NB4 (cell line): ENCODE measurements around the gene ATXN3.

Source experiments
- DNase-seq: peaks from one replicate; pipeline ENCODE4 v3.0.0; 2010; ENCODE audit warnings: low read depth
- H3K4me3 ChIP-seq: one replicate; pipeline ENCODE4 v1.5.1; 2011; ENCODE audit warnings: mild to moderate bottlenecking, low read depth, low read length, moderate library complexity
- MAX ChIP-seq: IDR thresholded peaks from 2 replicates; pipeline ENCODE4 v1.6.1; 2011; ENCODE audit warnings: low read depth, low read length
- MYC ChIP-seq: IDR thresholded peaks from 2 replicates; pipeline ENCODE4 v1.6.1; 2011; ENCODE audit warnings: low read depth, low read length
- POLR2A ChIP-seq: IDR thresholded peaks from 2 replicates; pipeline ENCODE4 v1.6.1; 2011; ENCODE audit warnings: mild to moderate bottlenecking; ENCODE audit not compliant: insufficient read length; ENCODE audit errors: extremely low read depth
- TF ChIP-seq, protein P1 (sequence below): IDR thresholded peaks from one replicate; pipeline ENCODE4 v1.5.1; 2012; ENCODE audit warnings: low read depth, low read length

Gene ATXN3

DNA sequence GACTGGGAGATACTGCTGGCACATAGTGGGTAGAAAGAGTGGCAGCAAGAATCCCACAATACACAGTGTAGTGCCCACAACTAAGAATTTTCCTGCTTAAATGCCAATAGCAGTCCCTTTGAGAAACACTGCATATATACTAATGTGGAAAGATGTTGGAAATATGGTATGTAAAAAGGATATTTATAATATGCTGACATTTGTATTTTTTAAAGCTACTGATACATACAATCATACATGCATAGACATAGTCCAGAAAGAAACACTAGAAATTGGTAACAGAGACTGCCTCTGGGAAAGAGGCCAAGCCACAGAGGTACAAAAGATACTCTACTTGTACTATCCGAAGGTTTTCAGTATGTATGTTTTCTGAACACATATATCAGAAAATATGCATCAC is 96.8 kb downstream of the ATXN3 start:
- no peak for TF ChIP-seq MAX
- TF ChIP-seq MYC = no peak
- TF ChIP-seq, protein P1, sequence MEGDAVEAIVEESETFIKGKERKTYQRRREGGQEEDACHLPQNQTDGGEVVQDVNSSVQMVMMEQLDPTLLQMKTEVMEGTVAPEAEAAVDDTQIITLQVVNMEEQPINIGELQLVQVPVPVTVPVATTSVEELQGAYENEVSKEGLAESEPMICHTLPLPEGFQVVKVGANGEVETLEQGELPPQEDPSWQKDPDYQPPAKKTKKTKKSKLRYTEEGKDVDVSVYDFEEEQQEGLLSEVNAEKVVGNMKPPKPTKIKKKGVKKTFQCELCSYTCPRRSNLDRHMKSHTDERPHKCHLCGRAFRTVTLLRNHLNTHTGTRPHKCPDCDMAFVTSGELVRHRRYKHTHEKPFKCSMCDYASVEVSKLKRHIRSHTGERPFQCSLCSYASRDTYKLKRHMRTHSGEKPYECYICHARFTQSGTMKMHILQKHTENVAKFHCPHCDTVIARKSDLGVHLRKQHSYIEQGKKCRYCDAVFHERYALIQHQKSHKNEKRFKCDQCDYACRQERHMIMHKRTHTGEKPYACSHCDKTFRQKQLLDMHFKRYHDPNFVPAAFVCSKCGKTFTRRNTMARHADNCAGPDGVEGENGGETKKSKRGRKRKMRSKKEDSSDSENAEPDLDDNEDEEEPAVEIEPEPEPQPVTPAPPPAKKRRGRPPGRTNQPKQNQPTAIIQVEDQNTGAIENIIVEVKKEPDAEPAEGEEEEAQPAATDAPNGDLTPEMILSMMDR = no peak
- TF ChIP-seq POLR2A = no peak
- DNase-seq = no peak
- no peak overlapping the region for H3K4me3 ChIP-seq
